HepG2 (cell line): ENCODE data around the gene TP53AIP1. TPM values are rescaled to one million over a fixed set of nuclear protein-coding genes. Genes with fewer than 3 reads are reported as not detected.

Source experiments
- ATAC-seq: fragments of 200-7000 bp; cut with Tn5 transposase; 3 replicates; pipeline ENCODE4 v1.9.1; 2020; ENCODE audit warnings: mild to moderate bottlenecking, moderate library complexity
- BruUV-seq: library from RNA; stranded (reverse); fragments of 400-500 nt; replicated peaks from 2 replicates; lab custom pipeline; 2021; lab: Mats Ljungman, UMichigan
- CTCF ChIA-PET: fragments of 300-600 bp; formaldehyde crosslinking; extraction: SDS; loops from one replicate; lab custom pipeline; 2021; ENCODE audit warnings: low total read pairs, inconsistent platforms, low intra/inter-chr PET ratio; lab: Yijun Ruan, JAX
- POLR2A ChIA-PET: fragments of 350-600 bp; sonication (Branson Sonifier 250); formaldehyde crosslinking; loops from one replicate; lab custom pipeline; 2020; ENCODE audit warnings: antibody characterized with exemption, inconsistent platforms; lab: Yijun Ruan, JAX
- DNase-seq: peaks from one replicate; pipeline ENCODE4 v3.0.0-alpha.2; 2015; ENCODE audit warnings: low spot score
- FAIRE-seq: peaks from 3 replicates; lab custom pipeline; 2011; peaks lifted over from hg19 to GRCh38; lab: Jason Lieb, UNC
- H2AFZ ChIP-seq: one replicate; pipeline ENCODE4 v1.6.1; 2011; ENCODE audit warnings: low read length, inconsistent platforms
- H3K27ac ChIP-seq: fragments of 300-600 bp; 3 replicates; pipeline ENCODE4 v1.8.0; 2011; ENCODE audit warnings: mixed run types, mild to moderate bottlenecking, mixed read lengths, low read length, inconsistent platforms; ENCODE audit not compliant: insufficient read depth; ENCODE audit errors: extremely low read length
- H3K27me3 ChIP-seq, 2 experiments: fragments of 200-600 bp in 1 of 2; 2 replicates in 1 of 2; 3 replicates in 1 of 2; pipeline versions ENCODE4 v1.6.0 to v1.8.0; 2011; ENCODE audit warnings: low read length in 2 of 2, mild to moderate bottlenecking in 2 of 2, moderate library complexity in 2 of 2, inconsistent platforms in 1 of 2; ENCODE audit not compliant: insufficient read depth in 2 of 2, control insufficient read depth in 1 of 2
- H3K36me3 ChIP-seq, 2 experiments: fragments of 200-600 bp in 1 of 2; replicated peaks in 1 of 2; 2 replicates in 1 of 2; 3 replicates in 1 of 2; pipeline versions ENCODE4 v1.5.1 to v1.8.0; 2011; ENCODE audit warnings: low read length in 2 of 2, inconsistent platforms in 1 of 2; ENCODE audit not compliant: insufficient read depth in 2 of 2, control insufficient read depth in 1 of 2
- H3K4me1 ChIP-seq: 2 replicates; pipeline ENCODE4 v1.5.1; 2012; ENCODE audit warnings: low read length, inconsistent platforms; ENCODE audit not compliant: insufficient read depth
- H3K4me2 ChIP-seq: 2 replicates; pipeline ENCODE4 v1.6.0; 2011; ENCODE audit warnings: low read depth, low read length, inconsistent platforms
- H3K4me3 ChIP-seq, 3 experiments: fragments of 200-600 bp in 1 of 3; sonication (generic), shearing (Covaris generic) in 1 of 3; replicated peaks in 1 of 3; 2 replicates each; pipeline ENCODE4 v1.5.1; 2011 to 2016; ENCODE audit warnings: low read length in 3 of 3, inconsistent platforms in 2 of 3, low read depth in 2 of 3, mild to moderate bottlenecking in 2 of 3, control low read depth in 1 of 3, mixed read lengths in 1 of 3; ENCODE audit not compliant: insufficient read depth in 1 of 3
- H3K79me2 ChIP-seq: one replicate; pipeline ENCODE4 v1.6.1; 2011; ENCODE audit warnings: low read length, inconsistent platforms; ENCODE audit not compliant: insufficient read depth
- H3K9ac ChIP-seq: 2 replicates; pipeline ENCODE4 v1.6.0; 2011; ENCODE audit warnings: mild to moderate bottlenecking, low read depth, low read length, inconsistent platforms; ENCODE audit not compliant: insufficient read depth
- H3K9me3 ChIP-seq: 2 replicates; pipeline ENCODE4 v1.5.1; 2012; ENCODE audit warnings: mild to moderate bottlenecking, low read length
- H4K20me1 ChIP-seq: 2 replicates; pipeline ENCODE4 v1.6.0; 2011; ENCODE audit warnings: inconsistent platforms, mild to moderate bottlenecking, low read length, moderate library complexity; ENCODE audit not compliant: insufficient read depth
- MED8 ChIP-seq: sonication (generic); formaldehyde crosslinking; IDR thresholded peaks from 2 replicates; pipeline ENCODE4 v1.8.1; 2023; ENCODE audit warnings: mild to moderate bottlenecking, missing genetic modification reagents; ENCODE audit not compliant: insufficient replicate concordance
- NAIF1 ChIP-seq: sonication (generic); formaldehyde crosslinking; IDR thresholded peaks from 2 replicates; pipeline ENCODE4 v1.5.0; 2020; ENCODE audit warnings: mild to moderate bottlenecking, missing genetic modification reagents, borderline replicate concordance
- NFRKB ChIP-seq: fragments of 450-650 bp; IDR thresholded peaks from 2 replicates; pipeline ENCODE4 v1.6.1; 2017
- SRSF1 ChIP-seq: fragments of 200-400 bp; formaldehyde crosslinking; optimal IDR thresholded peaks from 2 replicates; pipeline ENCODE3; 2017; ENCODE audit warnings: mild to moderate bottlenecking, low read depth, low read length, moderate library complexity
- SUZ12 ChIP-seq: fragments of 150-350 bp; IDR thresholded peaks from 2 replicates; pipeline ENCODE4 v1.6.1; 2014; ENCODE audit warnings: low read depth, low read length
- TBX3 ChIP-seq: fragments of 450-650 bp; IDR thresholded peaks from 2 replicates; pipeline ENCODE4 v1.6.1; 2017; ENCODE audit warnings: antibody characterized with exemption, mild to moderate bottlenecking, inconsistent platforms, borderline replicate concordance
- TGIF2 ChIP-seq: IDR thresholded peaks from 2 replicates; pipeline ENCODE4 v1.6.1; 2016; ENCODE audit warnings: control low read depth, missing compliant biosample characterization
- ZBTB7B ChIP-seq: sonication (generic); formaldehyde crosslinking; IDR thresholded peaks from 2 replicates; pipeline ENCODE4 v1.4.0; 2020; ENCODE audit warnings: missing genetic modification reagents
- ZFP82 ChIP-seq: sonication (generic); formaldehyde crosslinking; IDR thresholded peaks from 2 replicates; pipeline ENCODE4 v1.5.1; 2020; ENCODE audit warnings: mild to moderate bottlenecking, missing genetic modification reagents, borderline replicate concordance
- ZNF788 ChIP-seq: sonication (generic); formaldehyde crosslinking; IDR thresholded peaks from 2 replicates; pipeline ENCODE4 v1.5.0; 2020; ENCODE audit warnings: mild to moderate bottlenecking, missing genetic modification reagents, borderline replicate concordance
- ZSCAN31 ChIP-seq: sonication (generic); formaldehyde crosslinking; IDR thresholded peaks from 2 replicates; pipeline ENCODE4 v1.5.0; 2020; ENCODE audit warnings: low read depth, mild to moderate bottlenecking, missing genetic modification reagents
- WGBS: methylation state at CpG from one replicate; pipeline ENCODE4 v1.1.6; 2017; ENCODE audit warnings: low lambda C conversion rate; 5-methylcytosine and 5-hydroxymethylcytosine counted together
- in situ Hi-C: cut with HindIII; loops from 2 replicates; pipeline ENCODE4 v1.10.0; 2017; ENCODE audit warnings: low pct_unique_long_range_greater_than_20kb; ENCODE audit not compliant: extremely low pct_ligation_motif_present
- intact Hi-C: fragments of 100-400 bp; cut with micrococcal nuclease; formaldehyde crosslinking; loops from one replicate; pipeline ENCODE4 v1.10.0; 2022; ENCODE audit not compliant: unreplicated experiment
- polyA plus RNA-seq, 8 experiments: library from polyadenylated mRNA; depleted of rRNA in 3 of 8; stranded (reverse) in 7 of 8; unstranded in 1 of 8; fragments of >200 nt; fragmentation: Illumina TruSeq in 4 of 8; extraction: Trizol in 4 of 8; gene quantifications; 2 replicates each; pipeline versions ENCODE4 v1.2.1 to v1.2.3, GENCODE V29; 2011 to 2016; ENCODE audit warnings: low read depth in 4 of 8, missing spikeins in 1 of 8, mixed read lengths in 1 of 8; ENCODE audit not compliant: insufficient read depth in 1 of 8
- total RNA-seq, 5 experiments: library from RNA; depleted of rRNA; stranded (reverse); fragments of >200 nt; fragmentation: Illumina TruSeq; extraction: Trizol; gene quantifications; 2 replicates each; pipeline ENCODE4 v1.2.3, GENCODE V29; 2016; ENCODE audit warnings: low read depth in 1 of 5
- TF ChIP-seq, protein P1 (sequence below): sonication (generic); formaldehyde crosslinking; IDR thresholded peaks from 2 replicates; pipeline ENCODE4 v1.4.0; 2020; ENCODE audit warnings: missing genetic modification reagents
- TF ChIP-seq, protein P2 (sequence below): conservative IDR thresholded peaks from 2 replicates; pipeline ENCODE4 v1.6.1; 2018; ENCODE audit warnings: missing genetic modification reagents

The TP53AIP1 gene
- total and polyA plus RNA-seq, 2 of the 13 experiments (the other 11 are each of a cell fraction or from before 2014, with no cell fraction given): 0.11 TPM; not detected in 1

DNA sequence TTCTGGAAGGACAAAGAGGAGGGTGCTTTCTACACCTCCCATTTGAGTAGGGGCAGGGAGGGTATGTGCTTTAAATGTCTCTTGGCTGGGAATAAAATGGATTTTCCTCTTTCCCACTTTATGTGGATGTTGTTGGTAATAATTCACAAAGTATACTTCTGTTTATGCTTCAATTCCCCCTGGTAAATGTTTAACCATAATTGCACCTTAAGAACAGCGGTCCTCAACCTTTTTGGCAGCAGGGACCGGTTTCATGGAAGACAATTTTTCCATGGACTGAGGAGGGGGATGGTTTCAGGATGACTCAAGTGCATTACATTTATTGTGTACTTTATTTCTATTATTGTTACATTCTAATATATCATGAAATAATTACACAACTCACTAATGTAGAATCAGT, 4.0 kb upstream of the TP53AIP1 start:
- ChIA-PET CTCF (no interaction called here), POLR2A (no interaction called here)
- H3K4me2 ChIP-seq: no peak overlapping the region
- H3K9ac ChIP-seq: no peak overlapping the region
- H3K27ac ChIP-seq: no peak overlapping the region
- WGBS: 5% methylated on average over 2 of the region's 2 CpGs
- H3K79me2 ChIP-seq: no peaks in the 10 kb centered on the region
- H3K27me3 ChIP-seq: peaks cover 5 to 21% of the 10 kb centered on the region in 2 experiments; a peak in 3 of 5 replicates
- no peak overlapping the region for H2AFZ ChIP-seq
- no peak overlapping the region for H3K4me3 ChIP-seq
- H3K9me3 ChIP-seq: no peaks in the 10 kb centered on the region
- no peaks in the 10 kb centered on the region for H3K36me3 ChIP-seq
- TF ChIP-seq ZSCAN31: no peak
- TF ChIP-seq ZBTB7B (CRISPR knock-in tag): no peak
- TF ChIP-seq ZFP82: no peak
- TF ChIP-seq, protein P1, sequence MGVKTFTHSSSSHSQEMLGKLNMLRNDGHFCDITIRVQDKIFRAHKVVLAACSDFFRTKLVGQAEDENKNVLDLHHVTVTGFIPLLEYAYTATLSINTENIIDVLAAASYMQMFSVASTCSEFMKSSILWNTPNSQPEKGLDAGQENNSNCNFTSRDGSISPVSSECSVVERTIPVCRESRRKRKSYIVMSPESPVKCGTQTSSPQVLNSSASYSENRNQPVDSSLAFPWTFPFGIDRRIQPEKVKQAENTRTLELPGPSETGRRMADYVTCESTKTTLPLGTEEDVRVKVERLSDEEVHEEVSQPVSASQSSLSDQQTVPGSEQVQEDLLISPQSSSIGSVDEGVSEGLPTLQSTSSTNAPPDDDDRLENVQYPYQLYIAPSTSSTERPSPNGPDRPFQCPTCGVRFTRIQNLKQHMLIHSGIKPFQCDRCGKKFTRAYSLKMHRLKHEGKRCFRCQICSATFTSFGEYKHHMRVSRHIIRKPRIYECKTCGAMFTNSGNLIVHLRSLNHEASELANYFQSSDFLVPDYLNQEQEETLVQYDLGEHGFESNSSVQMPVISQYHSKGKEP (CRISPR knock-in tag): no peak
- TF ChIP-seq TBX3: no peak
- TF ChIP-seq NAIF1 (CRISPR knock-in tag): no peak
- no peak for TF ChIP-seq TGIF2 (CRISPR knock-in tag)
- TF ChIP-seq SRSF1: no peak
- TF ChIP-seq MED8 (CRISPR knock-in tag): no peak
- no peak for TF ChIP-seq SUZ12
- TF ChIP-seq ZNF788: no peak
- TF ChIP-seq, protein P2, sequence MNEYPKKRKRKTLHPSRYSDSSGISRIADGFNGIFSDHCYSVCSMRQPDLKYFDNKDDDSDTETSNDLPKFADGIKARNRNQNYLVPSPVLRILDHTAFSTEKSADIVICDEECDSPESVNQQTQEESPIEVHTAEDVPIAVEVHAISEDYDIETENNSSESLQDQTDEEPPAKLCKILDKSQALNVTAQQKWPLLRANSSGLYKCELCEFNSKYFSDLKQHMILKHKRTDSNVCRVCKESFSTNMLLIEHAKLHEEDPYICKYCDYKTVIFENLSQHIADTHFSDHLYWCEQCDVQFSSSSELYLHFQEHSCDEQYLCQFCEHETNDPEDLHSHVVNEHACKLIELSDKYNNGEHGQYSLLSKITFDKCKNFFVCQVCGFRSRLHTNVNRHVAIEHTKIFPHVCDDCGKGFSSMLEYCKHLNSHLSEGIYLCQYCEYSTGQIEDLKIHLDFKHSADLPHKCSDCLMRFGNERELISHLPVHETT (CRISPR knock-in tag): no peak
- TF ChIP-seq NFRKB: no peak
- TF ChIP-seq, all 625 proteins: peak for 0
- in situ Hi-C loops (no loop called here), intact Hi-C loops (no loop called here)
- no peaks in the 10 kb centered on the region for H4K20me1 ChIP-seq
- ATAC-seq (no peak), FAIRE-seq (no peak), DNase-seq (no peak)
- no peaks in the 10 kb centered on the region for H3K4me1 ChIP-seq
- BruUV-seq: no TSS peak
